ENCODE measurements around the gene GPR78.

GPR78 gene

GRCh38 chr4:8579526-8580320 is 469 bp upstream of the GPR78 start:
- WGBS, 2 experiments (ENCODE audit: insufficient coverage in 2 of 2): 18% methylated on average over 6 to 7 of the region's 12 CpGs
- Histone ChIP-seq H3K4me1 (ENCODE audit: control insufficient read depth, insufficient read depth, low read length, poor library complexity, severe bottlenecking) (peaks cover 5% of the 10 kb centered on the region), H3K27ac (ENCODE audit: low read depth, low read length, severe bottlenecking) (no peak overlapping the region), H3K9me3 (ENCODE audit: control insufficient read depth, low read length) (no peaks in the 10 kb centered on the region), H3K4me3 (ENCODE audit: extremely low read depth, insufficient read depth, low read length, poor library complexity, severe bottlenecking) (no peak overlapping the region), H3K36me3 (ENCODE audit: control insufficient read depth, insufficient read depth, low read length) (no peaks in the 10 kb centered on the region)

- no peaks in the 10 kb centered on the region for H3K36me3 ChIP-seq (ENCODE audit: control insufficient read depth, insufficient read depth, low read length)
- no peak overlapping the region for H3K4me3 ChIP-seq (ENCODE audit: extremely low read depth, insufficient read depth, low read length, poor library complexity, severe bottlenecking)
- no peak overlapping the region for H3K27ac ChIP-seq (ENCODE audit: low read depth, low read length, severe bottlenecking)
- WGBS, 2 experiments (ENCODE audit: insufficient coverage in 2 of 2): 30 to 31% methylated on average over 64 to 66 of the region's 66 CpGs
- peaks cover 5% of the 10 kb centered on the region for H3K4me1 ChIP-seq (ENCODE audit: control insufficient read depth, insufficient read depth, low read length, poor library complexity, severe bottlenecking)
- H3K9me3 ChIP-seq (ENCODE audit: control insufficient read depth, low read length): no peaks in the 10 kb centered on the region
Measured at GRCh38 chr4:8581094-8581861, 1.1 kb downstream of the GPR78 start.

- peaks cover 5% of the 10 kb centered on the region for H3K4me1 ChIP-seq (ENCODE audit: control insufficient read depth, insufficient read depth, low read length, poor library complexity, severe bottlenecking)
- H3K36me3 ChIP-seq (ENCODE audit: control insufficient read depth, insufficient read depth, low read length): no peaks in the 10 kb centered on the region
- H3K9me3 ChIP-seq (ENCODE audit: control insufficient read depth, low read length): no peaks in the 10 kb centered on the region
- no peak overlapping the region for H3K4me3 ChIP-seq (ENCODE audit: extremely low read depth, insufficient read depth, low read length, poor library complexity, severe bottlenecking)
- no peak overlapping the region for H3K27ac ChIP-seq (ENCODE audit: low read depth, low read length, severe bottlenecking)
- WGBS, 2 experiments (ENCODE audit: insufficient coverage in 2 of 2): 67% methylated on average over 1 of the region's 2 CpGs; no CpG with 5 or more reads in 1 of the 2 experiments
Measured at GRCh38 chr4:8582016-8582415, 1.8 kb downstream of the GPR78 start.

- Histone ChIP-seq H3K4me1 (ENCODE audit: control insufficient read depth, insufficient read depth, low read length, poor library complexity, severe bottlenecking) (peaks cover 5% of the 10 kb centered on the region), H3K27ac (ENCODE audit: low read depth, low read length, severe bottlenecking) (no peak overlapping the region), H3K9me3 (ENCODE audit: control insufficient read depth, low read length) (no peaks in the 10 kb centered on the region), H3K4me3 (ENCODE audit: extremely low read depth, insufficient read depth, low read length, poor library complexity, severe bottlenecking) (no peak overlapping the region), H3K36me3 (ENCODE audit: control insufficient read depth, insufficient read depth, low read length) (no peaks in the 10 kb centered on the region)
- 92 to 93% methylated on average over 4 to 12 of the region's 12 CpGs for WGBS, 2 experiments (ENCODE audit: insufficient coverage in 2 of 2)
Measured at GRCh38 chr4:8582436-8582835, 2.2 kb downstream of the GPR78 start.

GRCh38 chr4:8582941-8583654 is 2.9 kb downstream of the GPR78 start:
- Histone ChIP-seq H3K9me3 (ENCODE audit: control insufficient read depth, low read length) (no peaks in the 10 kb centered on the region), H3K36me3 (ENCODE audit: control insufficient read depth, insufficient read depth, low read length) (no peaks in the 10 kb centered on the region), H3K27ac (ENCODE audit: low read depth, low read length, severe bottlenecking) (no peak overlapping the region), H3K4me1 (ENCODE audit: control insufficient read depth, insufficient read depth, low read length, poor library complexity, severe bottlenecking) (peaks cover 5% of the 10 kb centered on the region), H3K4me3 (ENCODE audit: extremely low read depth, insufficient read depth, low read length, poor library complexity, severe bottlenecking) (no peak overlapping the region)
- 80 to 90% methylated on average over 6 to 7 of the region's 9 CpGs for WGBS, 2 experiments (ENCODE audit: insufficient coverage in 2 of 2)

- Histone ChIP-seq H3K9me3 (ENCODE audit: control insufficient read depth, low read length) (no peaks in the 10 kb centered on the region), H3K27ac (ENCODE audit: low read depth, low read length, severe bottlenecking) (no peak overlapping the region), H3K4me1 (ENCODE audit: control insufficient read depth, insufficient read depth, low read length, poor library complexity, severe bottlenecking) (peaks cover 5% of the 10 kb centered on the region), H3K4me3 (ENCODE audit: extremely low read depth, insufficient read depth, low read length, poor library complexity, severe bottlenecking) (no peak overlapping the region), H3K36me3 (ENCODE audit: control insufficient read depth, insufficient read depth, low read length) (no peaks in the 10 kb centered on the region)
- WGBS, 2 experiments (ENCODE audit: insufficient coverage in 2 of 2): 70 to 76% methylated on average over 3 to 4 of the region's 4 CpGs
Measured at GRCh38 chr4:8583655-8584025, 3.4 kb downstream of the GPR78 start.

GRCh38 chr4:8585186-8585585 is 5.0 kb downstream of the GPR78 start:
- WGBS, 2 experiments (ENCODE audit: insufficient coverage in 2 of 2): 51 to 73% methylated on average over 3 to 5 of the region's 6 CpGs
- no peak overlapping the region for H3K27ac ChIP-seq (ENCODE audit: low read depth, low read length, severe bottlenecking)
- H3K4me1 ChIP-seq (ENCODE audit: control insufficient read depth, insufficient read depth, low read length, poor library complexity, severe bottlenecking): peaks cover under 1% of the 10 kb centered on the region
- no peak overlapping the region for H3K4me3 ChIP-seq (ENCODE audit: extremely low read depth, insufficient read depth, low read length, poor library complexity, severe bottlenecking)
- no peaks in the 10 kb centered on the region for H3K36me3 ChIP-seq (ENCODE audit: control insufficient read depth, insufficient read depth, low read length)
- H3K9me3 ChIP-seq (ENCODE audit: control insufficient read depth, low read length): no peaks in the 10 kb centered on the region

- Histone ChIP-seq H3K4me3 (ENCODE audit: extremely low read depth, insufficient read depth, low read length, poor library complexity, severe bottlenecking) (no peak overlapping the region), H3K4me1 (ENCODE audit: control insufficient read depth, insufficient read depth, low read length, poor library complexity, severe bottlenecking) (no peaks in the 10 kb centered on the region), H3K36me3 (ENCODE audit: control insufficient read depth, insufficient read depth, low read length) (no peaks in the 10 kb centered on the region), H3K9me3 (ENCODE audit: control insufficient read depth, low read length) (no peaks in the 10 kb centered on the region), H3K27ac (ENCODE audit: low read depth, low read length, severe bottlenecking) (no peak overlapping the region)
- 75 to 89% methylated on average over 5 to 7 of the region's 7 CpGs for WGBS, 2 experiments (ENCODE audit: insufficient coverage in 2 of 2)
Measured at GRCh38 chr4:8585721-8586212, 5.6 kb downstream of the GPR78 start.

GRCh38 chr4:8586246-8586645 is 6.1 kb downstream of the GPR78 start:
- Histone ChIP-seq H3K9me3 (ENCODE audit: control insufficient read depth, low read length) (no peaks in the 10 kb centered on the region), H3K4me1 (ENCODE audit: control insufficient read depth, insufficient read depth, low read length, poor library complexity, severe bottlenecking) (no peaks in the 10 kb centered on the region), H3K36me3 (ENCODE audit: control insufficient read depth, insufficient read depth, low read length) (no peaks in the 10 kb centered on the region), H3K4me3 (ENCODE audit: extremely low read depth, insufficient read depth, low read length, poor library complexity, severe bottlenecking) (no peak overlapping the region), H3K27ac (ENCODE audit: low read depth, low read length, severe bottlenecking) (no peak overlapping the region)
- WGBS, 2 experiments (ENCODE audit: insufficient coverage in 2 of 2): 69 to 100% methylated on average over 2 to 5 of the region's 5 CpGs

GRCh38 chr4:8586671-8587468 is 6.7 kb downstream of the GPR78 start:
- Histone ChIP-seq H3K9me3 (ENCODE audit: control insufficient read depth, low read length) (no peaks in the 10 kb centered on the region), H3K36me3 (ENCODE audit: control insufficient read depth, insufficient read depth, low read length) (no peaks in the 10 kb centered on the region), H3K27ac (ENCODE audit: low read depth, low read length, severe bottlenecking) (no peak overlapping the region), H3K4me3 (ENCODE audit: extremely low read depth, insufficient read depth, low read length, poor library complexity, severe bottlenecking) (no peak overlapping the region), H3K4me1 (ENCODE audit: control insufficient read depth, insufficient read depth, low read length, poor library complexity, severe bottlenecking) (no peaks in the 10 kb centered on the region)
- 88 to 90% methylated on average over 32 to 35 of the region's 37 CpGs for WGBS, 2 experiments (ENCODE audit: insufficient coverage in 2 of 2)
